Mesothelial cell of epicardium (in vitro differentiated cells): Measurements from ENCODE around the gene ACER3. TPM values are rescaled to one million over a fixed set of nuclear protein-coding genes. Genes with fewer than 3 reads are reported as not detected.
"Not testable (repeated sequence)": the region's sequence is repeated elsewhere in the genome, so short reads cannot be mapped to it uniquely, and the experiment has no call there.

Source experiments
- DNase-seq, 2 experiments: peaks; one replicate each; pipeline ENCODE4 v3.0.0; 2021; ENCODE audit warnings: low spot score in 2 of 2; ENCODE audit not compliant: unreplicated experiment in 2 of 2
- H3K27ac Mint-ChIP-seq: 2 replicates; pipeline ENCODE4 v1.8.0; 2021; ENCODE audit warnings: mixed read lengths
- H3K27me3 Mint-ChIP-seq: 2 replicates; pipeline ENCODE4 v1.8.0; 2021; ENCODE audit warnings: low read depth, mixed read lengths
- H3K36me3 Mint-ChIP-seq: 2 replicates; pipeline ENCODE4 v1.8.0; 2021; ENCODE audit warnings: mixed read lengths
- H3K4me1 Mint-ChIP-seq: 2 replicates; pipeline ENCODE4 v1.8.0; 2021; ENCODE audit warnings: mixed read lengths
- H3K4me3 Mint-ChIP-seq: 2 replicates; pipeline ENCODE4 v1.8.0; 2021; ENCODE audit warnings: mild to moderate bottlenecking, moderate library complexity, mixed read lengths
- H3K9me3 Mint-ChIP-seq: 2 replicates; pipeline ENCODE4 v1.8.0; 2021; ENCODE audit warnings: mixed read lengths
- CTCF ChIP-seq: fragments of 200-600 bp; sonication (generic); IDR thresholded peaks from one replicate; pipeline ENCODE4 v1.5.0; 2021; ENCODE audit warnings: antibody characterized with exemption; ENCODE audit not compliant: unreplicated experiment
- total RNA-seq: library from RNA; stranded (reverse); gene quantifications from 3 replicates; pipeline ENCODE4 v1.2.1, GENCODE V29; 2021

The ACER3 gene
- total RNA-seq, 1 donor from 2014 or later = 17.5 TPM

- no peak for TF ChIP-seq CTCF
- no peaks in the 10 kb centered on the region for H3K27me3 Mint-ChIP-seq
- H3K4me1 Mint-ChIP-seq = no peaks in the 10 kb centered on the region
- peaks cover 26% of the 10 kb centered on the region for H3K9me3 Mint-ChIP-seq
- no peak overlapping the region for H3K4me3 Mint-ChIP-seq
- no peak overlapping the region for H3K27ac Mint-ChIP-seq
- no peak for DNase-seq
- H3K36me3 Mint-ChIP-seq = peaks cover 30% of the 10 kb centered on the region
Observed at GRCh38 chr11:77001613-77002012, 140.9 kb downstream of the ACER3 start.

DNA sequence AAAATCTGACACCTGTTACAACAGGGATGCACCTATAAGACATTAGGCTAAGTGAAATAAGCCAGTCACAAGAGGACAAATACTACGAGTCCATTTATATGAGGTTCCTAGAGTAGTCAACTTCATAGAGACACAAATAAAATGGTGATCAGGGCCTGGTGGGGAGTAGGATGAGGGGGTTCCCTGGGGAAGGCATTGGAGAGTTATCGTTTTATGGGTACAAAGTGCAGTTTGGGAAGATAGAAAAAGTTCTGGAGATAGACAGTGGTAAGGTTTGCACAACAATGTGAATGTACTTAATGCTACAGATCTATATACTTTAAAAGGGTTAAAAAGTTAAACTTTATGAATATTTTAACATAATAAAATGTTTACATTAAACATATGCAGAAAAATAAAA is 142.1 kb downstream of the ACER3 start:
- peaks cover 34% of the 10 kb centered on the region for H3K36me3 Mint-ChIP-seq
- TF ChIP-seq CTCF = no peak
- H3K9me3 Mint-ChIP-seq = peaks cover 32% of the 10 kb centered on the region
- DNase-seq = no peak
- H3K27ac Mint-ChIP-seq = no peak overlapping the region
- no peaks in the 10 kb centered on the region for H3K4me1 Mint-ChIP-seq
- no peaks in the 10 kb centered on the region for H3K27me3 Mint-ChIP-seq
- H3K4me3 Mint-ChIP-seq = no peak overlapping the region

GRCh38 chr11:77003963-77004362 is 143.2 kb downstream of the ACER3 start:
- H3K9me3 Mint-ChIP-seq = peaks cover 38% of the 10 kb centered on the region
- H3K36me3 Mint-ChIP-seq = peaks cover 37% of the 10 kb centered on the region
- no peak for TF ChIP-seq CTCF
- H3K4me1 Mint-ChIP-seq = no peaks in the 10 kb centered on the region
- no peak overlapping the region for H3K4me3 Mint-ChIP-seq
- H3K27ac Mint-ChIP-seq = no peak overlapping the region
- H3K27me3 Mint-ChIP-seq = no peaks in the 10 kb centered on the region
- DNase-seq = no peak

DNA sequence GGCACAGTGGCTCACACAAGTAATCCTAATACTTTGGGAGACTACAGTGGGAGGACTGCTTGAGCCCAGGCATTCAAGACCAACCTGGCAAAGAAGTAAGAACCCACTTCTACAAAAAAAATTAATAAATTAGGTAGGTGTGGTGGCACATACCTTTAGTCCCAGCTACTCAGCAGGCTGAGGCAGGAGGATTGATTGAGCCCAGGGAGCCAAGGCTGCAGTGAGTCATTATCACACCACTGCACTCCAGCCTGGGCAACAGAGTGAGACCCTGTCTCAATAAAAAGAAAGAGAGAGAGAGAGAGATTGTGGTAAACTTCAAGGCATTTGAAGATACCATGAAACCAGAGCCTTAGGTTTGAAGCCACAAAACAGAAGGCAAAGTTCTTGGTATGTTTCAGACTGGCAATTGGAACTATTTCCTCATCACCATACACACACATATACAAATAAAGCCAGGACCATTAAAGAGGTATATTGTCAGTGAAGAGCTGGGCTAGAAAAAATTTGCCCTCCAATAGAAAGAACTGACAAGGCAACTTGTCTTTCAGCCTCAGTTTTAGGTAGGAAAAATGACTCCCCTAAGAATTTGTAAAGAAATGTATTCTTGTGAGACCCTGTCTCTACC is 148.9 kb downstream of the ACER3 start:
- DNase-seq = no peak
- Mint-ChIP-seq H3K36me3 (peaks cover 15% of the 10 kb centered on the region), H3K27me3 (no peaks in the 10 kb centered on the region), H3K9me3 (peaks cover 19% of the 10 kb centered on the region), H3K4me1 (no peaks in the 10 kb centered on the region), H3K4me3 (no peak overlapping the region), H3K27ac (no peak overlapping the region)
- TF ChIP-seq CTCF = no peak

- DNase-seq = no peak
- no peak for TF ChIP-seq CTCF
- Mint-ChIP-seq H3K36me3 (peaks cover 18% of the 10 kb centered on the region), H3K9me3 (no peaks in the 10 kb centered on the region), H3K4me1 (peaks cover 3% of the 10 kb centered on the region), H3K27ac (no peak overlapping the region), H3K4me3 (no peak overlapping the region), H3K27me3 (no peaks in the 10 kb centered on the region)
Observed at GRCh38 chr11:77014669-77015068, 154.0 kb downstream of the ACER3 start.

DNA sequence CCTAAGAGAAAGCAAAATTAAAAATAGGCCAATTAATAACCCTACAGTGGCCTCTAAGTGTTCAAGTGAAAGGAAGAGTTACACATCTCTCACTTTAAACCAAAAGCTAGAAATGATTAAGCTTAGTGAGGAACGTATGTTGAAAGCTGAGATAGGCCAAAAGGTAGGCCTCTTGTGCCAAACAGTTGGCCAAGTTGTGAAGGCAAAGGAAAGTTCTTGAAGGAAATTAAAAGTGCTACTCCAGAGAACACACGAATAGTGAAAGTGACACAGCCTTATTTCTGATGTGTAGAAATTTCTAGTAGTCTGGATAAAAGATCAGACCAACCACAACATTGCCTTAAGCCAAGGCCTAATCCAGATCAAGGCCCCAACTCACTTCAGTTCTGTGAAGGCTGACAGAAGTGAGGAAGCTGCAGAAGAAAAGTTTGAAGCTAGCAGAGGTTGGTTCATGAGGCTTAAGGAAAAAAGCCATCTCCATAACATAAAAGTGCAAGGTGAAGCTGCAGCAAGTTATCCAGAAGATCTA is 157.7 kb downstream of the ACER3 start:
- H3K4me3 Mint-ChIP-seq, DNase-seq, H3K9me3 Mint-ChIP-seq, H3K27ac Mint-ChIP-seq, H3K27me3 Mint-ChIP-seq: not testable (repeated sequence)
- peaks cover 15% of the 10 kb centered on the region for H3K4me1 Mint-ChIP-seq
- H3K36me3 Mint-ChIP-seq = peaks cover 22% of the 10 kb centered on the region
